ENCODE measurements around the gene INTS13. TPM values are rescaled to one million over a fixed set of nuclear protein-coding genes. Genes with fewer than 3 reads are reported as not detected.
A peak's percentile ranks its signal among the peaks of the same experiment; 100 is the strongest.

INTS13 gene
- total RNA-seq, 1 experiment from 2014 or later: 67.8 TPM

DNA sequence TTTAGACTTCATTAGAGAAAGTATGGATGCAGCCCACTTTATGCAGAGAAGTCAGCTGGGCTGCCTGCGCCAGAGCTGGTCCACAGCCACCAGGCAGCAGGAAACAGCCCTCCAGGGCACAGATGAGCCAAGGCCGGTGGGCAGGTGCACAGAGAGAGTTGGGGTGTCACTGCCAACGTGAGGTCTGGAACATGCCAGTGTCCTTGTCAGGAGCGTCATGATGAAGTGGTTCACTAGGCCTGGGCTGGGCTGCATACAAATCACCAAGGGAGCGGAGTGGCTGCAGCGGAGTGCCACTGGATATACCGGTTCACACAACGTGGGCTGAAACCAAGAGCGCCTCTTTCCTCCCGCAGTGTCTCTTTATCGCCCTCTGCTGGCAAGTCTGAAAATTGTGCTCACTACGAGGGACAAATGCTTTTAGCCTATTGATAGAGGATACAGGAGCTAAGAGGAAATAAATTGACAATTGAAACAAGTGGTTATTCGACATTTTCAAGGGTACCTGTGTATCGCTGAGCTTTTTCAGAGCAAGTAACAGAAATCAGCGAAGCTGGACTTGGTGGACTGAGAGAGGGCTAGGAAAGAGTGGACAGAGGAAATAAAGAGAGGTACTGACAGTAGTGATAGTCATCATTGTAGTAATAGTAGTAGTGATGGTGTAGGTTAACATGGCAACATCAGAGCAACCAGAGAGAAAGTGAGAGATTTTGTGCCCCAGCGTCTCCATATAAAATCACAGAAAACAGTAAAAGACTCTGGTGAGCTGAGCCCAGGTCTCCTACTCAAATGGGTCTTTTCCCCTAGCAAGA is 52.8 kb downstream of the INTS13 start:
- TF ChIP-seq, protein P1, sequence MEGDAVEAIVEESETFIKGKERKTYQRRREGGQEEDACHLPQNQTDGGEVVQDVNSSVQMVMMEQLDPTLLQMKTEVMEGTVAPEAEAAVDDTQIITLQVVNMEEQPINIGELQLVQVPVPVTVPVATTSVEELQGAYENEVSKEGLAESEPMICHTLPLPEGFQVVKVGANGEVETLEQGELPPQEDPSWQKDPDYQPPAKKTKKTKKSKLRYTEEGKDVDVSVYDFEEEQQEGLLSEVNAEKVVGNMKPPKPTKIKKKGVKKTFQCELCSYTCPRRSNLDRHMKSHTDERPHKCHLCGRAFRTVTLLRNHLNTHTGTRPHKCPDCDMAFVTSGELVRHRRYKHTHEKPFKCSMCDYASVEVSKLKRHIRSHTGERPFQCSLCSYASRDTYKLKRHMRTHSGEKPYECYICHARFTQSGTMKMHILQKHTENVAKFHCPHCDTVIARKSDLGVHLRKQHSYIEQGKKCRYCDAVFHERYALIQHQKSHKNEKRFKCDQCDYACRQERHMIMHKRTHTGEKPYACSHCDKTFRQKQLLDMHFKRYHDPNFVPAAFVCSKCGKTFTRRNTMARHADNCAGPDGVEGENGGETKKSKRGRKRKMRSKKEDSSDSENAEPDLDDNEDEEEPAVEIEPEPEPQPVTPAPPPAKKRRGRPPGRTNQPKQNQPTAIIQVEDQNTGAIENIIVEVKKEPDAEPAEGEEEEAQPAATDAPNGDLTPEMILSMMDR (IDR thresholded peaks at IDR 0.05; ENCODE audit: unreplicated experiment): peak; percentile 82
- BruUV-seq (replicated peaks): no TSS peak
- CTCF ChIA-PET: interaction anchor here (0.5 to 3.6 kb wide), 50 partner anchors 8 to 1667 kb away, joined by 3 to 44 read pairs (median 4); partner anchors contain the start of gene ITPR2
- Mint-ChIP-seq H3K9me3 (ENCODE audit: unreplicated experiment) (no peaks in the 10 kb centered on the region), H3K4me1 (ENCODE audit: insufficient read depth, unreplicated experiment) (peaks cover 8% of the 10 kb centered on the region), H3K27me3 (ENCODE audit: insufficient read depth, unreplicated experiment) (no peaks in the 10 kb centered on the region), H3K36me3 (ENCODE audit: insufficient read depth, unreplicated experiment) (no peaks in the 10 kb centered on the region), H3K4me3 (ENCODE audit: unreplicated experiment) (no peak overlapping the region), H3K27ac (ENCODE audit: low read depth, unreplicated experiment) (no peak overlapping the region)
- intact Hi-C loops (cut with micrococcal nuclease): loop anchor here (1.0 kb wide), 1 partner anchor 32 kb away; no protein-coding TSS in a partner anchor
- peak; percentile 86 for DNase-seq (ENCODE audit: unreplicated experiment)
- POLR2A ChIA-PET: interaction anchor here (0.5 to 2.0 kb wide), 4 partner anchors 21 to 53 kb away, joined by 3 to 8 read pairs (median 4); no protein-coding TSS in a partner anchor

GRCh38 chr12:26880625-26881024 is 57.2 kb downstream of the INTS13 start:
- DNase-seq (ENCODE audit: unreplicated experiment): no peak
- ChIA-PET CTCF (interaction anchor here (0.6 to 3.8 kb wide), 5 partner anchors 11 to 48 kb away, joined by 3 to 22 read pairs (median 8); partner anchors contain the start of gene ITPR2), POLR2A (no interaction called here)
- TF ChIP-seq, protein P1 (IDR thresholded peaks at IDR 0.05; ENCODE audit: unreplicated experiment): no peak
- intact Hi-C loops (cut with micrococcal nuclease): no loop called here
- H3K9me3 Mint-ChIP-seq (ENCODE audit: unreplicated experiment): no peaks in the 10 kb centered on the region
- H3K4me3 Mint-ChIP-seq (ENCODE audit: unreplicated experiment): no peak overlapping the region
- H3K27ac Mint-ChIP-seq (ENCODE audit: low read depth, unreplicated experiment): no peak overlapping the region
- H3K4me1 Mint-ChIP-seq (ENCODE audit: insufficient read depth, unreplicated experiment): peaks cover 18% of the 10 kb centered on the region
- no peaks in the 10 kb centered on the region for H3K36me3 Mint-ChIP-seq (ENCODE audit: insufficient read depth, unreplicated experiment)
- H3K27me3 Mint-ChIP-seq (ENCODE audit: insufficient read depth, unreplicated experiment): no peaks in the 10 kb centered on the region
- no TSS peak for BruUV-seq (replicated peaks)

DNA sequence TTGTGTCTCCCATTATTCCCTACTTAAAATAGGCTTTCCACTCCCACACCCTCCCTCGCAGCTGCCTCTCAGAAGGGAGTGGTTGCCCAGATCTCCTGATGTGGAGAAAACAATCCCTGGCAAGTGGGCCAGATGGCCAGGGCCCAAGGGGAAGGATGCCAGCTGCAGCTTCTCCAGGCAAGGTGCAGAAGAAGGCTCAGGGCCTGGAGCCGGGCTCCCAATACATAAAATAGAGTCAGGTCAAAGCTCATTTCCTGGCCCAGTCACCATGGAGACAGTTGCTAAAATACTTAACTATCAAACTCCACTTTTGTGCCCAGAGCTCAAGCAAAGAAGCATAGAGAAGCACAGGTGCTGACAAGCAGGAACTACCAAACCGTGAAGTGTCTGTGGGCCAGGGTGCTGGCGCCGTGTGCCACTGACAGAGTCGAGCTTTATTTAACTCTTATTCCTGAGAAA is 59.1 kb downstream of the INTS13 start:
- intact Hi-C loops (cut with micrococcal nuclease): loop anchor here (1.0 to 10.0 kb wide), 2 partner anchors 25 to 784 kb away; no protein-coding TSS in a partner anchor
- TF ChIP-seq, protein P1 (IDR thresholded peaks at IDR 0.05; ENCODE audit: unreplicated experiment): no peak
- Mint-ChIP-seq H3K36me3 (ENCODE audit: insufficient read depth, unreplicated experiment) (no peaks in the 10 kb centered on the region), H3K27ac (ENCODE audit: low read depth, unreplicated experiment) (peak overlapping the region; percentile 54), H3K9me3 (ENCODE audit: unreplicated experiment) (no peaks in the 10 kb centered on the region), H3K4me1 (ENCODE audit: insufficient read depth, unreplicated experiment) (peaks cover 9% of the 10 kb centered on the region), H3K27me3 (ENCODE audit: insufficient read depth, unreplicated experiment) (no peaks in the 10 kb centered on the region), H3K4me3 (ENCODE audit: unreplicated experiment) (no peak overlapping the region)
- DNase-seq (ENCODE audit: unreplicated experiment): peak; percentile 62
- CTCF ChIA-PET: interaction anchor here (0.6 to 3.8 kb wide), 19 partner anchors 9 to 1606 kb away, joined by 3 to 22 read pairs (median 4); no protein-coding TSS in a partner anchor
- no TSS peak for BruUV-seq (replicated peaks)
- POLR2A ChIA-PET: interaction anchor here (1.2 to 1.3 kb wide), 3 partner anchors 24 to 46 kb away, joined by 4 to 6 read pairs (median 5); partner anchors contain the start of gene ITPR2
